Measurements from ENCODE around the gene CRELD2. TPM values are rescaled to one million over a fixed set of nuclear protein-coding genes. Genes with fewer than 3 reads are reported as not detected.
A peak's percentile ranks its signal among the peaks of the same experiment; 100 is the strongest.

The CRELD2 gene
- total RNA-seq, 3 donors from 2014 or later (not counting 1 experiment from before 2014, with no cell fraction given): 45.1 to 69.8 (median 48.5) TPM

DNA sequence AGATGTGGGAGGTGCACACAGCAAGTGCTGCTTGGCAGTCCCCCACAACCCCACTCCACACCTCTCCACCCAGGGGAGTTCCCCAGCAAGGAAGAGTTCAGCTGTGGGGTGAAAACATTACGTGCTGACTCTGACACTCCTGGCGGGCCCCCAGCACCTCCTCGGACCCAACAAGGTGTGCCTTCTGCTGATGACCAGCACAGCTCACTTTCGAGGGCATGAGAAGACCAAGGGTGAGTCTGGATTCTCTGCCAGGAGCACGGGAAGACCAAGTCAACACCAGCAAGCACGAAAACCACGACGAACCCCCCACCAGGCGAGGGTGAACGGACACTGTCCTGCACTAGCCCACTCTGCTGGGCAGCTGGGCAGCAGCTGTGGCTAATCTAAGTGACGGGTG is 1.6 kb upstream of the CRELD2 start:
- Mint-ChIP-seq H3K4me1 (peaks cover 0 to 11% of the 10 kb centered on the region in 2 donors), H3K27ac (peak overlapping the region; percentile 70 to 88), H3K27me3 (ENCODE audit: low read depth in 2 of 2) (no peaks in the 10 kb centered on the region), H3K9me3 (no peaks in the 10 kb centered on the region), H3K36me3 (no peaks in the 10 kb centered on the region), H3K4me3 (peak overlapping the region; percentile 56)
- ATAC-seq (no peak), DNase-seq (peak in 1 of 2 donors; percentile 50)
- intact Hi-C loops (cut with micrococcal nuclease): loop anchor here (10.0 kb wide), 1 partner anchor 62 kb away; the partner anchor contains the start of gene ZBED4
- TF ChIP-seq, protein P1, sequence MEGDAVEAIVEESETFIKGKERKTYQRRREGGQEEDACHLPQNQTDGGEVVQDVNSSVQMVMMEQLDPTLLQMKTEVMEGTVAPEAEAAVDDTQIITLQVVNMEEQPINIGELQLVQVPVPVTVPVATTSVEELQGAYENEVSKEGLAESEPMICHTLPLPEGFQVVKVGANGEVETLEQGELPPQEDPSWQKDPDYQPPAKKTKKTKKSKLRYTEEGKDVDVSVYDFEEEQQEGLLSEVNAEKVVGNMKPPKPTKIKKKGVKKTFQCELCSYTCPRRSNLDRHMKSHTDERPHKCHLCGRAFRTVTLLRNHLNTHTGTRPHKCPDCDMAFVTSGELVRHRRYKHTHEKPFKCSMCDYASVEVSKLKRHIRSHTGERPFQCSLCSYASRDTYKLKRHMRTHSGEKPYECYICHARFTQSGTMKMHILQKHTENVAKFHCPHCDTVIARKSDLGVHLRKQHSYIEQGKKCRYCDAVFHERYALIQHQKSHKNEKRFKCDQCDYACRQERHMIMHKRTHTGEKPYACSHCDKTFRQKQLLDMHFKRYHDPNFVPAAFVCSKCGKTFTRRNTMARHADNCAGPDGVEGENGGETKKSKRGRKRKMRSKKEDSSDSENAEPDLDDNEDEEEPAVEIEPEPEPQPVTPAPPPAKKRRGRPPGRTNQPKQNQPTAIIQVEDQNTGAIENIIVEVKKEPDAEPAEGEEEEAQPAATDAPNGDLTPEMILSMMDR (IDR thresholded peaks at IDR 0.05): no peak
- Histone ChIP-seq H3K36me3 (ENCODE audit: control insufficient read depth, insufficient read depth, low read length) (peaks cover 28% of the 10 kb centered on the region), H3K27ac (ENCODE audit: low read length) (no peak overlapping the region), H3K4me3 (ENCODE audit: low read length) (no peak overlapping the region), H3K9me3 (ENCODE audit: control insufficient read depth, insufficient read depth, low read length) (no peaks in the 10 kb centered on the region), H3K4me1 (ENCODE audit: control insufficient read depth, insufficient read depth, low read length) (peaks cover 26% of the 10 kb centered on the region), H3K27me3 (ENCODE audit: control insufficient read depth, insufficient read depth, low read length) (no peaks in the 10 kb centered on the region)
- 91% methylated on average over 11 of the region's 11 CpGs for WGBS (ENCODE audit: insufficient coverage)

DNA sequence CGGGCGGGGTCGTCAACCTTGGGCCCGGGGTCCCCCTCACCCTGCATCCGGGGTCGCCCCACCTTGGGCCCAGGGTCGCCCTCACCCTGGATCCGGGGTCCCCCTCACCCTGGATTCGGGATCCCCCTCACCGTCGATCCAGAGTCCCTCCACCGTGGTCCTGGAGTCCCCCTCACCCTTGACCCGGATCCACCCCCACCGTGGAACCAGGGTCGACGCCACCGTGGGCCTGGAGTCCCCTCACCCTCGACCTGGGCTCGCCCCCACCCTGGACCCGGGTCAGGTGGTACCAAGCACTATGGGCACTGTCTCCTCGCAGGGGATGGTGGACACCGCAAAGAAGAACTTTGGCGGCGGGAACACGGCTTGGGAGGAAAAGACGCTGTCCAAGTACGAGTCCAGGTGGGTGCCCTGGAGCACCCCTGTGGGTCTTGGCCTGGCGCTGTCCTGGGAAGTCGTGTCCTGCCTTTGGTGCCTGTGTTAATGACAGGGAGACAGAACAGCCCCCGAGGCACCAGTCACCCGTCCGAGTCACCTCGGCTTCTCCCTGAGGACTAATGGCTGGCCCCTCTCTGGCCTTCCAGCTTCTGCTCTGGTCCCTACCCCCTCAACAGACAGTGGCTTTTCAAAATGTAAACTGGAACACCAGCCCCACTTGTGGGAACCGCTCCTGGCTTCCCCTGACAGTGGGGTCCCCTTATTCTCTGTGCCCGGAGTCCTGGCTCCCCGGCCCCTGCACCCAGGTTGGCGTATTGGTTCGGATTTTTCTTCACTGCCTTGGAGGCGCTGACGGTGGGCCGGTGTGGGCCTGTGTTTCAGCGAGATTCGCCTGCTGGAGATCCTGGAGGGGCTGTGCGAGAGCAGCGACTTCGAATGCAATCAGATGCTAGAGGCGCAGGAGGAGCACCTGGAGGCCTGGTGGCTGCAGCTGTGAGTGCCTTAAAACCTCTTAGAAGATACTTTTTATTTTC is 762 bp downstream of the CRELD2 start:
- no peaks in the 10 kb centered on the region for H3K27me3 Mint-ChIP-seq (ENCODE audit: low read depth in 2 of 2)
- peaks cover 0 to 11% of the 10 kb centered on the region in 2 donors for H3K4me1 Mint-ChIP-seq
- H3K27ac Mint-ChIP-seq: peak overlapping the region; percentile 62 to 88
- H3K36me3 Mint-ChIP-seq: no peaks in the 10 kb centered on the region
- Histone ChIP-seq H3K9me3 (ENCODE audit: control insufficient read depth, insufficient read depth, low read length) (no peaks in the 10 kb centered on the region), H3K4me3 (ENCODE audit: low read length) (peak overlapping the region; percentile 59), H3K27ac (ENCODE audit: low read length) (no peak overlapping the region), H3K36me3 (ENCODE audit: control insufficient read depth, insufficient read depth, low read length) (peaks cover 15% of the 10 kb centered on the region), H3K4me1 (ENCODE audit: control insufficient read depth, insufficient read depth, low read length) (peaks cover 26% of the 10 kb centered on the region), H3K27me3 (ENCODE audit: control insufficient read depth, insufficient read depth, low read length) (no peaks in the 10 kb centered on the region)
- H3K4me3 Mint-ChIP-seq: peak overlapping the region; percentile 82
- 52% methylated on average over 47 of the region's 47 CpGs for WGBS (ENCODE audit: insufficient coverage)
- DNase-seq (no peak), ATAC-seq (no peak)
- H3K9me3 Mint-ChIP-seq: no peaks in the 10 kb centered on the region
- intact Hi-C loops (cut with micrococcal nuclease): loop anchor here (1.0 to 10.0 kb wide), 2 partner anchors 64 to 152 kb away; partner anchors contain the start of gene ZBED4
- TF ChIP-seq, protein P1 (IDR thresholded peaks at IDR 0.05): no peak

DNA sequence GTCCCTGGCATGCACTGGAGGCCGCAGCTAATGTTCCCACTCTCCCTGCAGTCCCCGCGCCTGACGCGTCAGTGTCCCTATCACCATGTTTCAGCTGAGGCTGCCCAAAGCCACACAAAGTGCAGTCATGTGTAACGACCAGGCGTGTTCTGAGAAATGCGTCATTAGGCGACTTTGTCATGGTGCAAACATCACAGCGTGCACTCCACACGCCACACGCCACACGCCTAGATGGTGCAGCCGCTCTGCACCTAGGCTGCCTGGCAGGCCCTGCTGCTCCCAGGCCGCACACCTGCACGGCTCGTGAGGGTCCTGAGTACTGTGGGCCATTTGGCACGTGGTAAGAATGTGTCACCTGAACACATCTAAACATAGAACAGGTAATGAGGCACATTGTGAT is 2.4 kb downstream of the CRELD2 start:
- no peaks in the 10 kb centered on the region for H3K36me3 Mint-ChIP-seq
- TF ChIP-seq, protein P1 (IDR thresholded peaks at IDR 0.05): no peak
- intact Hi-C loops (cut with micrococcal nuclease): no loop called here
- H3K4me3 ChIP-seq (ENCODE audit: low read length): no peak overlapping the region
- H3K4me1 Mint-ChIP-seq: peaks cover 10 to 21% of the 10 kb centered on the region in 2 donors
- H3K4me1 ChIP-seq (ENCODE audit: control insufficient read depth, insufficient read depth, low read length): peaks cover 36% of the 10 kb centered on the region
- no peaks in the 10 kb centered on the region for H3K27me3 Mint-ChIP-seq (ENCODE audit: low read depth in 2 of 2)
- no peak overlapping the region for H3K27ac Mint-ChIP-seq
- DNase-seq: no peak
- H3K27ac ChIP-seq (ENCODE audit: low read length): no peak overlapping the region
- 95% methylated on average over 18 of the region's 18 CpGs for WGBS (ENCODE audit: insufficient coverage)
- no peaks in the 10 kb centered on the region for H3K9me3 Mint-ChIP-seq
- H3K27me3 ChIP-seq (ENCODE audit: control insufficient read depth, insufficient read depth, low read length): no peaks in the 10 kb centered on the region
- H3K9me3 ChIP-seq (ENCODE audit: control insufficient read depth, insufficient read depth, low read length): no peaks in the 10 kb centered on the region
- peaks cover 15% of the 10 kb centered on the region for H3K36me3 ChIP-seq (ENCODE audit: control insufficient read depth, insufficient read depth, low read length)
- ATAC-seq: no peak
- H3K4me3 Mint-ChIP-seq: no peak overlapping the region

Measured in natural killer cell (primary cell).